ENCODE results near the gene PPM1A.

Gene PPM1A

DNA sequence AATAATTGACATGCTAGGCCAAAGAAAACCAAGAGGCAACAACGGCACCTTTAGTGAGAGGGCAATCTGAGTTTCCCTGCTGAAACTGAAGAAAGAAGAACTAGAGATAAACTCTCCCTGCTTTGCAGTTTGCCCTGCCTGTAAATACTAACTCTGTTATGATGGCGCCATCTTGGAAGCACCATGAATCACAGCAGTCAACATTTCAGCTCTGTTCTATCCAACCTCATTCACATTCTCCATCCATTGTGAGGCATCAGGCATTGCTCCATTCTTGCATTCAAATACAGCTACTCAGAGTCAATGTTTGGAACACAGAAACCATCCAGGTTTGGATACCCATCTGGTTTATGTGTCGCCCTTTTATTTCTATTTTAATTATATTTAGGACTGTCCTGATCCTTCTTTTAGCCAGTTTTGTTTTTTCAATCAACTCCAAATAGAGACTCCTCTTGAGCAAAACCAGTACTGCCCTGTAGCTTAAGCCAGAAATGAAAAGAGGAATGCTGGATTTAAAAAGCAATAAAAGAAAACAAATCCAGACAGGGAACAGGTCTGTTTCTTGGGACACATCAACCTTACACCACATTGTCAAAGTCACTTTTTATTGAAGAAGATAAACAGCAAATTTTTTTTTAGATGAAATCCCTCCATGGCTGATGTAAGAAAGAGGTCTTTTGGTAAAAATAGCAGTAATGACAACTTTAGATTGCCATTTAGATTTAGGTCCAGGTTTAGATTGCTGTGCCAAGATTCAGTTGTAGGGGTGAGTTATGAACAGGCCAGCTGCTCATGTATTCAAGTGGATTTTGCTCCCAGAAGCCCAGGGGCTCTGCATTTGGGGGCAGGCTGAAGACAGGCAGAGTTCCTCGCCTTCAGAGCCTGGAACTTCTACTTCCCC lies 33.3 kb upstream of the PPM1A start:
- TF ChIP-seq TCF12 (IDR thresholded peaks at IDR 0.05; ENCODE audit: low read depth) = no peak

DNA sequence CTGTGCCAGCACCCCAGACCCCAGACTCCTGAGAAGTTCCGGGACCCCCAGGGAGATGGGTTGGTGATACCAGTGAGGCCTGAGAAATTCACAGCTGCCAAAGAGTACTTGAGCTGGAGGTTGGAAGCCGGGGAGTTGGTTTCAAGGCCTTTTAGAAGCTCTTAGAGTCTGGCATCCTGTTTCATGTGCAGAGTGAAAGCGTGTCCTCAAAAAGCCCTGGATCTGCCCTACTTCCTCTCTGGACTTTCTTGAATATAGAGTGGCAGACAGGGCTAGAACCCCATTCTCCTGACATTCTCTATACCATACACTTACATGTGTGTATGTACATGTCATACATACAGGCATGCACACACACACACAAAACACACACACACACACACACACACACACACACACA lies 31.3 kb upstream of the PPM1A start:
- TF ChIP-seq EP300 (IDR thresholded peaks at IDR 0.05; ENCODE audit: borderline replicate concordance) = no peak
- no peak for TF ChIP-seq TAF1 (IDR thresholded peaks at IDR 0.05; ENCODE audit: low read depth)
- no peak for TF ChIP-seq YY1 (IDR thresholded peaks at IDR 0.05; ENCODE audit: low read depth)
- TF ChIP-seq TEAD4 (IDR thresholded peaks at IDR 0.05) = no peak
- TF ChIP-seq CREB1 (IDR thresholded peaks at IDR 0.05; ENCODE audit: low read depth) = no peak
- no peak for TF ChIP-seq MAX (IDR thresholded peaks at IDR 0.05)
- TF ChIP-seq FOXM1 (IDR thresholded peaks at IDR 0.05; ENCODE audit: borderline replicate concordance, low read depth) = no peak
- no peak for TF ChIP-seq EGR1 (IDR thresholded peaks at IDR 0.05)
- no peak for TF ChIP-seq USF1 (IDR thresholded peaks at IDR 0.05)
- TF ChIP-seq NFIC (IDR thresholded peaks at IDR 0.05) = no peak
- TF ChIP-seq CEBPB (IDR thresholded peaks at IDR 0.05) = no peak
- no peak for TF ChIP-seq ZBTB7A (IDR thresholded peaks at IDR 0.05; ENCODE audit: low read depth)
- no peak for TF ChIP-seq RAD21 (IDR thresholded peaks at IDR 0.05; ENCODE audit: low read depth)
- TF ChIP-seq, protein P1, sequence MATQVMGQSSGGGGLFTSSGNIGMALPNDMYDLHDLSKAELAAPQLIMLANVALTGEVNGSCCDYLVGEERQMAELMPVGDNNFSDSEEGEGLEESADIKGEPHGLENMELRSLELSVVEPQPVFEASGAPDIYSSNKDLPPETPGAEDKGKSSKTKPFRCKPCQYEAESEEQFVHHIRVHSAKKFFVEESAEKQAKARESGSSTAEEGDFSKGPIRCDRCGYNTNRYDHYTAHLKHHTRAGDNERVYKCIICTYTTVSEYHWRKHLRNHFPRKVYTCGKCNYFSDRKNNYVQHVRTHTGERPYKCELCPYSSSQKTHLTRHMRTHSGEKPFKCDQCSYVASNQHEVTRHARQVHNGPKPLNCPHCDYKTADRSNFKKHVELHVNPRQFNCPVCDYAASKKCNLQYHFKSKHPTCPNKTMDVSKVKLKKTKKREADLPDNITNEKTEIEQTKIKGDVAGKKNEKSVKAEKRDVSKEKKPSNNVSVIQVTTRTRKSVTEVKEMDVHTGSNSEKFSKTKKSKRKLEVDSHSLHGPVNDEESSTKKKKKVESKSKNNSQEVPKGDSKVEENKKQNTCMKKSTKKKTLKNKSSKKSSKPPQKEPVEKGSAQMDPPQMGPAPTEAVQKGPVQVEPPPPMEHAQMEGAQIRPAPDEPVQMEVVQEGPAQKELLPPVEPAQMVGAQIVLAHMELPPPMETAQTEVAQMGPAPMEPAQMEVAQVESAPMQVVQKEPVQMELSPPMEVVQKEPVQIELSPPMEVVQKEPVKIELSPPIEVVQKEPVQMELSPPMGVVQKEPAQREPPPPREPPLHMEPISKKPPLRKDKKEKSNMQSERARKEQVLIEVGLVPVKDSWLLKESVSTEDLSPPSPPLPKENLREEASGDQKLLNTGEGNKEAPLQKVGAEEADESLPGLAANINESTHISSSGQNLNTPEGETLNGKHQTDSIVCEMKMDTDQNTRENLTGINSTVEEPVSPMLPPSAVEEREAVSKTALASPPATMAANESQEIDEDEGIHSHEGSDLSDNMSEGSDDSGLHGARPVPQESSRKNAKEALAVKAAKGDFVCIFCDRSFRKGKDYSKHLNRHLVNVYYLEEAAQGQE (IDR thresholded peaks at IDR 0.05; ENCODE audit: low read depth) = no peak

DNA sequence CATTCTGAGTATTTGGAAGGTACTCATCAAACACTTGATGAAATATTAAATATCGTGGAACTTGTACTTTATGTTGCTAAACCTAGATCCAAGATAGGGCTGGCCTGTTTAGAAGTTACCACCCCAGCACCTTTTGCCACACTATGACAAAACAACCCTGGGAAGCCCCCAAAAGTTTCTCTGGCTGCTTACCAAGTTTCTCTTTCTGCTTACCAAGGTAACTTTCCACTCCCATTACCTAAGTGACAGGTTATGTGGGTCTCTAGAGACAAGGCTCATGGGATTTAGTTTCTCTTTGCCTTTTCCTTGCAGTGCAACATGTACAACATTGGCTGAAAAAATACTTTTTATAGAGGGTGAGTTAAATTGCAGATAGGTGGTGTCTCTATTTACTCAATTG lies 28.9 kb upstream of the PPM1A start:
- TF ChIP-seq YY1 (IDR thresholded peaks at IDR 0.05; ENCODE audit: low read depth) (no peak), ZBTB7A (IDR thresholded peaks at IDR 0.05; ENCODE audit: low read depth) (no peak), EGR1 (IDR thresholded peaks at IDR 0.05) (no peak), NFIC (IDR thresholded peaks at IDR 0.05) (no peak)
- TF ChIP-seq, protein P1 (IDR thresholded peaks at IDR 0.05; ENCODE audit: low read depth) = no peak

DNA sequence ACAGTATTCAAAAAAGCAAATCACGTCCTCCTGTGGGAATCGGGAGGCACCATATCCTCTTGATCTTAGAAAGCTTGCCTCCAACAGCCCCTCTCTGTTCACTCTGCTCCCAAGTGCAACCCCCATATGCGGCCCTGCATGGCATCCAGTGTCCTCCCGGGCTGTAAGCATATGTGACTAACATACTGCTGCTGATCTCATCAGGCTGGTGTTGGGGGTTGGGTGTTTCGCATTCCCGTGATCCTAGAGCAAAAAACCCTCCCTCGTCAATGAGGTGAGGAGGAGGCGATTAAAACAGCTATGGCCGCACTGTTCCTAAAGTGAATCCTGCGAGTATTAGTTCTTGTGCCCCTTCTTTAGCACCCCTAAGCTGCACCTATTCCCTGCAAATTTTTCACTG lies 28.1 kb upstream of the PPM1A start:
- TF ChIP-seq TCF12 (IDR thresholded peaks at IDR 0.05; ENCODE audit: low read depth) = no peak
- TF ChIP-seq YY1 (IDR thresholded peaks at IDR 0.05; ENCODE audit: low read depth) = no peak
- TF ChIP-seq RAD21 (IDR thresholded peaks at IDR 0.05; ENCODE audit: low read depth) = no peak
- no peak for TF ChIP-seq NFIC (IDR thresholded peaks at IDR 0.05)
- no peak for TF ChIP-seq CREB1 (IDR thresholded peaks at IDR 0.05; ENCODE audit: low read depth)
- no peak for TF ChIP-seq ZBTB7A (IDR thresholded peaks at IDR 0.05; ENCODE audit: low read depth)
- no peak for TF ChIP-seq TEAD4 (IDR thresholded peaks at IDR 0.05)
- no peak for TF ChIP-seq USF1 (IDR thresholded peaks at IDR 0.05)
- TF ChIP-seq TAF1 (IDR thresholded peaks at IDR 0.05; ENCODE audit: low read depth) = no peak
- no peak for TF ChIP-seq FOXM1 (IDR thresholded peaks at IDR 0.05; ENCODE audit: borderline replicate concordance, low read depth)
- TF ChIP-seq MAX (IDR thresholded peaks at IDR 0.05) = no peak

GRCh38 chr14:60221457-60221856 lies 27.6 kb upstream of the PPM1A start:
- TF ChIP-seq CREB1 (IDR thresholded peaks at IDR 0.05; ENCODE audit: low read depth) (no peak), TCF12 (IDR thresholded peaks at IDR 0.05; ENCODE audit: low read depth) (no peak), USF1 (IDR thresholded peaks at IDR 0.05) (no peak), YY1 (IDR thresholded peaks at IDR 0.05; ENCODE audit: low read depth) (no peak), EP300 (IDR thresholded peaks at IDR 0.05; ENCODE audit: borderline replicate concordance) (no peak), MAX (IDR thresholded peaks at IDR 0.05) (no peak), ZBTB7A (IDR thresholded peaks at IDR 0.05; ENCODE audit: low read depth) (no peak), RAD21 (IDR thresholded peaks at IDR 0.05; ENCODE audit: low read depth) (no peak), NFIC (IDR thresholded peaks at IDR 0.05) (no peak), TAF1 (IDR thresholded peaks at IDR 0.05; ENCODE audit: low read depth) (no peak), FOXM1 (IDR thresholded peaks at IDR 0.05; ENCODE audit: borderline replicate concordance, low read depth) (no peak)
- TF ChIP-seq, protein P1 (IDR thresholded peaks at IDR 0.05; ENCODE audit: low read depth) = no peak
